ENCODE measurements around the gene WDR3.

GRCh38 chr1:117925981-117926380, 3.6 kb upstream of the WDR3 start:
- no peak for TF ChIP-seq CTCF (IDR thresholded peaks at IDR 0.05)
- TF ChIP-seq EZH2 (IDR thresholded peaks at IDR 0.05; ENCODE audit: borderline replicate concordance, insufficient read depth, low read depth, low read length, poor library complexity, severe bottlenecking), result no peak
